GM18505 (cell line): ENCODE results near the gene RIPOR3.

Experiments
- ATAC-seq: cut with Tn5 transposase; IDR thresholded peaks from one replicate; pipeline ENCODE4 v1.9.1; 2021; ENCODE audit not compliant: unreplicated experiment
- POLR2A ChIP-seq: IDR thresholded peaks from 4 replicates; pipeline ENCODE4 v1.6.1; 2011; ENCODE audit warnings: borderline replicate concordance; ENCODE audit not compliant: insufficient read depth, insufficient read length; ENCODE audit errors: extremely low read depth

RIPOR3 gene

DNA sequence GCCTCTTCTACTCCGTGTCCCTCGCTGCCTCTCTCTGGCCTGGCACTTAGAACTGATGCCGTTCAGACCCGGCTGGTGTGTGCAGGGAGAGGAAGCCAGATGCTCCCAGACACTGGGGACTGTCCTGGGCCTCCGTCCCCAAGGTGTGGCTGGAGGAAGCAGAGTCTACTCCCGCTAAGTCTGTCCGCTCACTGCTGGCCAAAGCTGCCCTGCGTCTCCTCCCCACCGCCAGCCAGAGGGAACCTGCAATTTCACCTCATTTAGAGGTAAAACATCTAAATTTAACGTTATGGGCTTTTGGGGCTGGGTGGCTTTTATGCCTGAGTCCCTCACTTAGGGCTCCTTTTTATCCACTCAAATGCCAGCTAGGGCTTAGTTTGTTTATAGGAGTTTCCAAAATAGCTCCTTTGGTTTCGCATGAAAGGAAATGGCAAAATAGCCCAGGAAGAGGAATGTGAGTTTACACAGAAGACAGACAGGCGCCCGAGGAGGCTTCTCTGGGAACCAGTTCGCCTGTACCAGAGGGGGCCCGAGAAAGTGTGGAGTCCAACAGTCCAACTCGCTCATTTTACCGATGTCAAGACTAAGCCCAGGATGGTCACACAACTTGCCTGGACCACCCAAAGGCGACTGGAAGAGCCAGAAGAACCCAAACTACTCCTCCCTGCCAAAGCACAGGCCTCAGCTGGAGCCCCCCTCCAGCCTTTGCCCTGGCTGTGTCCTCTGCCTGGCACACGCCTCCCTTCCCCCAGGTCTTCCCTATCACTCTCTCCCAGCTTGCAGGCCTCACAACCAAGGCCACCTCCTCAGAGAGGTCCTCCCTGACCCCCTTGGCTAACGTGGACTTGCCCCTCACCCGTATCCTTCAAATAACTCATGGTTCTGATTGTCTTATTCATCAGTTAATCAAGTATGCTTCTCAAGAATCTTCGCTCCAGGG, 54.5 kb downstream of the RIPOR3 start:
- no peak for ATAC-seq
- no peak for TF ChIP-seq POLR2A

DNA sequence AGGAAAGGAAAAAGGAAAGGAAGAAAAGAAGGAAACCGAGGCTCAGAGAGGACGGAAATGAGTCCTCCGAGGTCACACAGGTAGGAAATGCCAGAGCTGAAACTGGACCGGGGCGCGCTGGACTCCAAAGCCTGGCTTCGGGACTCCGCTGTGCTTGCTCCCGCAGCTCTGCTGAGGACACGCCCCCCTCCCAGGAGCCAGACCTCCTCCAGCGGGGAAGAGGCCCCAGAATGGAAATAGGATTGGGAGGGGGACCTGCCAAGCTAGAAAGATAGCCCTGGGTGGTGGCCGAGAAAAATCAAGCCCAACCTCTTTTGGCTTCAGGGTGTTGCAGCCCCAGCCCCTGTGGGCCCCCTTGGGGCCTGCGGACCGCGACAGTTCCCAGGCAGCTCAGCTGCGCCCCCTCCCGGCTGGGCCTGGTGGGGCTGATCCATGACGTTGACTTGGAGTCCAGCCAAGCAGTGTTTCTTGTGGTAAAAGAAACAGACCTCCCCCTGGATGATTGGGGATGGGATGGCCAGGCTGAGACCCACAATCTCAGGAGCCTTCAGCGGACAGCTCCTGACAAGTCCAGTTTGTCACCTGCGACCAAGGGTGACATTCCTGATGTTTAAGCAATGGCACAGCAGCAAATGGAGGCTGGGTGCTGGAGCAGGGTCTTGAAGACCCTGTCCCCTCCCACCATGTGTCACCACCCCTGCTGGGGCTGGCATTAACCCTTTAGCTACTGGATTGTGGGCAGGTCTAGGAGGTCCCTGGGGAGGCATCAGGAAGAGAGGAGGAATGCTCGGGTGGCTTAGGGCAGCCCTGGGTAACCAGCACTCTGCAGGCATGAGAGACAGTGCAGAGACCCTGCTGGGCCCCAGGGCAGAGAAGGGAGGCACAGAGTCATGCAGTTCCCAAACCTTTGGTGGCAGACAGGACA, 55.4 kb downstream of the RIPOR3 start:
- no peak for ATAC-seq
- no peak for TF ChIP-seq POLR2A

DNA sequence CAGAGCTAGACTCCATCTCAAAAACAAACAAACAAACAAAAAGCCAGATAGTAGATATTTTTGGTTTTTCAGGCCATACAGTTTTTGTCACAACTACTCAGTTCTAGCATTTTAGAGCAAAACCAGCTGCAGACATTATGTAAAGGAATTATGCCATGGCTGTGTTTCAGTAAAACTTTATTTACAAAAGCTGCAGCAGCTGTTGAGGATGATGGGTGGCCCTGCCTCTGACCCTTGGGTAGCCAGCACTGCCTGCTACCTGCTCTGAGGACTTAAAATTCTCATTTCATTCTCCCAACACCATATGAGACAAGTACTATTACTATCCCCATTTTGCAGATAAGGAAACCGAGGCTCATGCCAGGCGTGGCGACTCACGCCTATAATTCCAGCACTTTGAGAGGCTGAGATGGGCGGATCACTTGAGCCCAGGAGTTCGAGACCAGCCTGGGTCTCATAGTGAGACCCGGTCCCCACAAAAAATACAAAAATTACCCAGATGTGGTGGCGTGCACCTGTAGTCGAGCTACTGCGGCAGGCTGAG, 56.3 kb downstream of the RIPOR3 start:
- no peak for TF ChIP-seq POLR2A
- ATAC-seq: no peak

DNA sequence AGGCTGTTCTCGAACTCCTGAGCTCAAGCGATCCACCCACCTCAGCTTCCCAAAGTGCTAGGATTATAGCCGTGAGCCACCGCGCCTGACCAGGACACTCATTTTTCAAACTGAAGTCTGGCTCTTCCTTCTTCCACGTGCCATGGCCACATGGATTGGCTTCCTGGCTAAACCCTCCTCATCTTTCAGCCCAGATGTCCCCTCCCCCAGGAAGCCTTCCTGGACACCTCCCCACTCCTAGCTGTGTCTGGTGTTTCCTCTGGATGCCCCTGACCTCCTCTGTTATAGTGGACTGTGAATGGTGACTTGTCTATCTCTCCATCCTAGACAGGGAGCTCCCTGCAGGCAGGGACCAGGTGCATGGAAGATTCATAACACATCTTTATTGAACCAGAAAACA, 57.2 kb downstream of the RIPOR3 start:
- ATAC-seq: no peak
- no peak for TF ChIP-seq POLR2A

DNA sequence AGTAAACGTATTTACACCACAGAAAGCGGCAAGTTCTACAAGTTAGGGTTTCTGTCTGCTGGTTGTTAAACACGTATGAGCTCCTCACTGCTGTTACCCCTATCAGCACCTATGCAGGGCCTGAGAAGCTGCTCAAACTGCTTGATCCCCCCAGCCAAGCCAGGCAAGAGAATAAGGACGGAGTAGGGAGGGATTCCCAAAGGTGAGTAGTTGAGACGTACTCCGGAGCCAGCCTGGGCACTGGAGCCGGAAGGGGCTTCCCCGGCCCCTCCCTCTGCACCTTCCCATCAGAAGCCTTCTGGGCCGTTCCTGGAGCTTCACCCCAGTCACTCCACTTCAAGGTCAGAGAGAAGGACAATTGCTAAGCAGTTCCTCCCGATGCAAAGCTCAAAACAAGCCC, 58.0 kb downstream of the RIPOR3 start:
- no peak for ATAC-seq
- no peak for TF ChIP-seq POLR2A

DNA sequence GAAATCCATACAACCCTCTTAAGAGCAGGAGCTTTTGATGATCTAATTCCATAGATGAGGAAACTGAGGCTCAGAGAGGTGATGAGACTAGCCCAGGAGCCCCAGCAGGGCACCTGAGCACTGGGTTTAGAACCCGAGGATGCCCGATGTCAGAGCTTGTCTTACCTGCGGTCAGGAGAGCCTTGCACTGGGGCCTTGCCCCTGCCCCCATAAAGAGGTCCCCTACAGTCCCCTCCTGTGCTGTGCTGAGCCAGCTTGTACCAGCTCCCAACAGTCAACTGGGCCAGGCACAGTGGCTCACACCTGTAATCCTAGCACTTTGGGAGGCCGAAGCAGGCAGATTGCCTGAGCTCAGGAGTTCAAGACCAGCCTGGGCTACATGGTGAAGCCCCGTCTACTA, 58.6 kb downstream of the RIPOR3 start:
- no peak for ATAC-seq
- TF ChIP-seq POLR2A: no peak

DNA sequence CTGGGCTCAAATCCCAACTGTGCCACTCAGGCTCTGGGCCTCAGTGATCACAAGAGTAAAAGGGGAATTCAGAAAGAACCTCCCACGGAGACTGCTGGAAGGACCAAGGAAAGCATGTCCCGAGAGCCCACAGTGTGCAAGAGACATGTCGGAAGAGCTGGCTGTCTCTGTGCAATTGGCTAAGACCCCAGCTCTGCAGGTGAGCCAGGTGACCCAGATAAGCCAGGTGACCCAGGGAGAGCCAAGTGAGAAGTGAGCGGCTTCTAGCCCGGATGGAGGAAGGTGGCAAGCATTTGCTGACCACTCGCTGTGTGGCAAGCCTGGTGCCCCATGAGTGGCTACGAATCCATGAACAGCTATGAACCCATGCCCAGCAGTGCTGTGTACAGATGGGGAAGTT, 59.1 kb downstream of the RIPOR3 start:
- ATAC-seq: no peak
- TF ChIP-seq POLR2A: no peak

DNA sequence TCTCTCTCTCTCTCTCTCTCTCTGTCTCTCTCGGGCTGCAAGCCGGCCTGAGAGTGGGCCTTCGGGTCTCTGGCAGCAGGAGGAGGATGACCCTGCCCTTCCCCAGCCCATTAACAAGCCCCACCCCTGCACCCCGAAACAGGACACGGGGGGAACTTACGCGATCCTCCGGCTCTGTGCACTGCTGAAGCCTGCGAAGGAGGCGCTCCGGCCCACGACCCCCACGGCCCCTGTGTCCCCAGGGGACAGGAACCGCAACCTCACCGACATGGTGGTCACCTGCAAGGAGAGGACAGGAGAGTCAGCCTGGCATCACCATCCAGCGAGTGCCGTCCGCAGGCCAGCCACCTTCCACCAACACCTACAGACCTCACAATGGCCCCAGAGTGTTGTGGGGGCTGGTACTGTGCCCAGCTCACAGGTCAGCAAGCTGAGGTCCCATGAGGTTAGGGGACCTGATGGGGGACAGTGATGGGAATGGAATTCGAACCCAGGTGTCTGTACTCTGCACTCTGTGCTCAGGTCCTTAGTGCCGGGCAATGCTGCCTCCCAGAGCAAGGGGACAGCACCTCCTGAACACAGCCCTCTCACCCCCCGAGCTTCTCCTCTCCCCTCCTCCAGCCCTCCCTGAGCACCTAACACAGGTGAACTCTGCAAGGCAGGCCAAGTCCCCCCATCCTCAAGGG, 60.6 kb downstream of the RIPOR3 start:
- no peak for TF ChIP-seq POLR2A
- ATAC-seq: no peak

DNA sequence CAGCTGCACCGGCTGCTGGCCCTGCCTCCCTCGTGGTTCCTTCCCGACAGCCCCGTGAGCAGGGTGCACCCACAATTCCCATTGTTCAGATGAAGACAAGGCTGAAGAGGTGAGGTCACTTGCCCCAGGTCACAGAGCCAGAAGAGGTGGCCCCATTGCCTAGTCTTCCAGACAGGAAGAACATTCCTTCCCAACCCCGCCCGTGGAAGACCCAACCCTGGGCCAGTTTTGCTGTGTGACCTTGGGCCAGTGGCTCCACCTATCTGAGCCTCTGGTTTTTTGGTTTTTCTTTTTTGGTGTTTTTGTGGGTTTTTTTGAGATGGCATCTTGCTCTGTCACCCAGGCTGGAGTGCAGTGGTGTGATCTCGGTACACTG, 61.7 kb downstream of the RIPOR3 start:
- ATAC-seq: no peak
- TF ChIP-seq POLR2A: no peak

DNA sequence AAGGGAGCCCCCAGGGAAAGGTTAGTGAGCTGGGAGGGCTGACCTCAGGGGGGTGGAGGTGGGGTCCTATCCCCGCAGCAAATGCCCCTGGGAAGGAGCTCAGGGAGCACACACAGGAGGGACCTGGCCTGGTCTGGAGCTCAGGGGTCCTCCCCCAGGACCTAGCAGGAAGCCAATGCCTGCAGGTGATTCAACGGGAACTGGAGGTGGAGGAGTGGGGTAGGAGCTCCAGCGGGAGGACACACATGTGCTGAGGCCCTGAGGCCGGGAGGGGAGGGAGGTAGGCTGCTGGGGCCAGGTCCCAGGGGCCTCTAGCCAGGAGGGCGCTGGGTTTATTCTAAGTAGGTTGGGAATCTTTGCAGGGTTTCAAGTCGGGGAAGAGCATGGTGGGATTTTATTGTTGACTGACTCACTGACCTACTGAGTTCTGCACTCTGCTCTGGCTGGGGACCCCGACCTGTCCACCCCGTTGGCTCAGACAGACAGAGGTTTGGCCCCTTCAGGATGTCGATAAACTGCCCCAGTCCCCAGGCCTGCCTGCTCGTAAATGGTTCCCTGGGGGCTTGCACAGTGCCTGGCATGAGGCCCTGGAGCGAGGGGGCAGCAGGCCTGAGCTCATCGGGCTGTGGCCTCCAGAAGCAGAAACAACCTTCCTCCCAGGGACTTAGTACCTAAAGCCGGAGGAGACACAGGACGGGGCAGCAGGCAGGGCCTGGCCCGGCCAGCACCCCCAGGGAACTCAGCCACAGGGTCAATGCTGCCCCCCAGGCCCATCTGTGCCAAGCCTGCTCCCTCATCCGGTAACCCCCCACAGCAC, 62.3 kb downstream of the RIPOR3 start:
- ATAC-seq: no peak
- no peak for TF ChIP-seq POLR2A

DNA sequence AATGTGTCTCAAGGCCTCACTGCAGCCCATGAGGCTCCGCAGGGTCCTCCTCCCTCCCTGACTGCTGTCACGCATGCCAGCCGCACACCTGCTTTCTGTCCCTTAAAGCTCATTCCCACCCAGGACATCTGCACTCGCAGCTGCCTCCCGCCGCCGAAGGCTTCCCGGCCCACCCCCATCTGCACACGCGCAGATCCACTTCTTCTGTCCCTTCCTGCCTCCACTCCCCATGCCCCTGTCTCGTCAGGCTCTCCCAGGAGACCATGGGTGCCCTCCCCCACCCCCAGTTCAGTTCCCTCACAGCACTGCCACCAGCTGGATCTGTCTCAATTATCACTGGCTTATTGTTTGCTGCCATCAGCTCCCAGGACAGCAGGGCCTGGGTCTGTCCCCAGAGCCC, 63.0 kb downstream of the RIPOR3 start:
- TF ChIP-seq POLR2A: no peak
- ATAC-seq: no peak

DNA sequence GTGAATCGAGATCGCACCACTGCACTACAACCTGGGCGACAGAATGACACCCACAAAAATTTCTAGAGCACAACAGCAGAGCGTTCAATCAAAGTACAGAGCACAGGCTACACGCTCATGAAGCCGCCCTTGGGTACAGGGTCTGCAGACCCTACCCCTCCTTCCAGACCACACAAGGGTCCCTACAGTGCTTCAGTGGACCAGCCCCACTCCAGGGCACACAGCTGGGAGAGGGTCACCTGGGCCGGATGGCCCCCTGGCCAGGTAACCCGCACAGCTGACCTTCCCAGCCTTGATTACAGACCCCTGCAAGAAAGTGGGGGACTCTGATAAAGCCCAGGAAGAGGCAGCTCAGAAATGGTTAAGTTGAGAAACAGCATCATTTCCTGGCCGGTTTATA, 63.6 kb downstream of the RIPOR3 start:
- no peak for TF ChIP-seq POLR2A
- ATAC-seq: no peak

DNA sequence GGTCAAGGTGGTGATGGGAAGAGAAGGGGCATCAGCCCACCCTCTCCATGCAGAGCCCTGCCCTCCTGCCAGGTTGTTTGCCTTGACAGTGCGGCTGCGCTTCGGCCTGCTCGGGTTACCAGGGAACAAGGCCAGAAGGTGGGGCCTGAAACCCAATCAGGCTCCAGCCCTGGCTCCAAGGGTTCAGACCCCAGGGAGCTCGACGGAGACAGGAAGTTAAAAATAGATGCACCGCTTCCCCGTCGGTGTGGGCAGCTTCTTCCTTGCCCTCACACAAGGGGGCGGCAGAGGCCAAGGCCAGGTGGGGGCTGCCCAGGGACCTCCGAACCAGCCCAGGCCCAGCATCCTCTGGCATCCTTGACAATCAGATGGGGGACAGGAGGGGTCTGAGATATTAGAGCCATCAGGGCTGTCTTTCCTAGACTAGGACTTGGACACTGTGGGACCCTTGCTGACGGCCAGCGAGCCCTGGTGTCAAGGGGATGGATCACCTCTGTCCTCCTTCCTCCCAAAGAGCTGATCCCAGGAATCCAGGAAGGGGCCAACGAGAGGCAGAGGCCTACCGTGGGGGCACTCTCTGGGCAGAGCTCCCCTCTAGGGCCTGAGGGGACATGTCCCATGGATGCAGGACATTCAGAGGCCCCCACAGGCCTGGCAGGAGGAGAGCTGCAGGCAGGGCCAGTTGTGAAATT, 65.2 kb downstream of the RIPOR3 start:
- ATAC-seq: no peak
- TF ChIP-seq POLR2A: no peak
